Measurements from ENCODE around the gene NECAP2. TPM values are rescaled to one million over a fixed set of nuclear protein-coding genes. Genes with fewer than 3 reads are reported as not detected.
A peak's percentile ranks its signal among the peaks of the same experiment; 100 is the strongest.
"Not testable (repeated sequence)": the region's sequence is repeated elsewhere in the genome, so short reads cannot be mapped to it uniquely, and the experiment has no call there.

NECAP2 gene
- total and polyA plus RNA-seq, 2 donors, result 91.7 to 97.7 TPM

DNA sequence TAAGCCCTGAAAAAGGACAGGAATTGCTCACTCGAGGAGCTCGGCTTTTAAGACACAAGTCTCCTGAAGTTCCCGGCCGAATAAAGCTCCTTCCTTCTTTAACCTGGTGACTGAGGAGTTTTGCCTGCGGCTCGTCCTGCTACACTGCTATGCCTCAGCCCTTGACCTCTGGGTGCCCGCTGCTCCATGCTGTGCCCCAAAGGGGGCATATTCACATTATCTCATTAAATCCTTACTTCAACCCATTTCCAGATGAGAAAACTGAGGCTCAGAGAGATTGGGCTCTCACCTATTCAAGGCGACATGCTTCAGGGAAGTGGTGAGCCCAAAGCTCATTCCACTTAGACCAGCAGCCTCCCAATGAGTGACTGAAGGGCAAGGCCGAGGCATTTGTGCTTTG lies 53.2 kb downstream of the NECAP2 start:
- not testable (repeated sequence) for H3K27me3 ChIP-seq (ENCODE audit: control insufficient read depth in 2 of 2, insufficient read depth in 1 of 2, low read length in 1 of 2); H3K27ac ChIP-seq (ENCODE audit: low read depth in 1 of 2, low read length in 1 of 2); H3K9me3 ChIP-seq (ENCODE audit: control insufficient read depth in 2 of 2, insufficient read depth in 1 of 2, low read length in 1 of 2); H3K4me3 ChIP-seq (ENCODE audit: low read length in 2 of 2); H3K4me1 ChIP-seq (ENCODE audit: control insufficient read depth in 2 of 2, insufficient read depth in 2 of 2, low read length in 2 of 2); DNase-seq (ENCODE audit: low read depth in 6 of 9, low spot score in 9 of 9); H3K36me3 ChIP-seq (ENCODE audit: control insufficient read depth in 2 of 2, insufficient read depth in 2 of 2, low read length in 1 of 2)
- 90% methylated on average over 9 of the region's 9 CpGs for WGBS

DNA sequence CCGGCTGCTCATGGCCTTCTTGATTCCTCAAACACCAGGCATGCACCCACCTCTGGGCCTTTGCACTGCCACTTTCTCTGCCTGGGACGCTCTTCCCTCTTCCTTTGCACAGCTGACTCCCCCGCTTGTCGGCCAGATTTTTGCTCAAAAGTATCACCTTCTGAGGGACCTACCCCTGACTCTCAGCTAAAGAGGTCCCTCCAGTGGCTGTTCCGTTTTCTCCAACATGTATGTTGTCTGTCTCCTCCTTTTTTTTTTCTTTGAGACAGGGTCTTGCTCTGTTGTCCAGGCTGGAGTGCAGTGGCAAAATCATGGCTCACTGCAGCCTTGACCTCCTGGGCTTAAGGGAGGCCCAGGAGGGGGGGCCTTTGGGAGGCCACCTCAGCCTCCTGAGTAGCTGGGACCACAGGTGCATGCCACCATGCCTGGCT lies 57.0 kb downstream of the NECAP2 start:
- not testable (repeated sequence) for DNase-seq (ENCODE audit: low read depth in 6 of 9, low spot score in 9 of 9); H3K36me3 ChIP-seq (ENCODE audit: control insufficient read depth in 2 of 2, insufficient read depth in 2 of 2, low read length in 1 of 2); H3K4me3 ChIP-seq (ENCODE audit: low read length in 2 of 2); H3K4me1 ChIP-seq (ENCODE audit: control insufficient read depth in 2 of 2, insufficient read depth in 2 of 2, low read length in 2 of 2); H3K27me3 ChIP-seq (ENCODE audit: control insufficient read depth in 2 of 2, insufficient read depth in 1 of 2, low read length in 1 of 2); H3K9me3 ChIP-seq (ENCODE audit: control insufficient read depth in 2 of 2, insufficient read depth in 1 of 2, low read length in 1 of 2); H3K27ac ChIP-seq (ENCODE audit: low read depth in 1 of 2, low read length in 1 of 2)
- WGBS, result 97% methylated on average over 5 of the region's 5 CpGs

DNA sequence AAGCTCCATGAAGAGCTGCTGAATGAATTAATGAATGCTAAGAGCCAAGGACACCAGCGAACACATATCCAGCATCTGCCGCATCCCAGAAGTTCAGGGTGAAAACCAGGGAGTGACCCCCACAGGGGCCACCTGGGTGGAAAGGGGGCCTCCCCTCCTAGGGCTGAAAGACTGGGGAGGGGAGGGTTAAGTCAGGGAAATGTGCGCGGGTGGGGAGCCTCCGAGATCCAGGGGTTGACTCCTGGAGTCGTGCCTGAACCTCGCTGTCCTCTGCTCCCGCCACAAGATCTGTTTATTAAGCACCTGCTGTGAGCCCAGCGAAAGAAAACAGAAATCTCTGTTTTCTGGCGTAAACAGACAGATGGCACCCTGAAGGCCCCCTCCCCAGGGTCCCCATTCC lies 57.5 kb downstream of the NECAP2 start:
- not testable (repeated sequence) for H3K36me3 ChIP-seq (ENCODE audit: control insufficient read depth in 2 of 2, insufficient read depth in 2 of 2, low read length in 1 of 2); H3K27ac ChIP-seq (ENCODE audit: low read depth in 1 of 2, low read length in 1 of 2); H3K4me1 ChIP-seq (ENCODE audit: control insufficient read depth in 2 of 2, insufficient read depth in 2 of 2, low read length in 2 of 2); H3K9me3 ChIP-seq (ENCODE audit: control insufficient read depth in 2 of 2, insufficient read depth in 1 of 2, low read length in 1 of 2); DNase-seq (ENCODE audit: low read depth in 6 of 9, low spot score in 9 of 9); H3K27me3 ChIP-seq (ENCODE audit: control insufficient read depth in 2 of 2, insufficient read depth in 1 of 2, low read length in 1 of 2)
- 74% methylated on average over 10 of the region's 10 CpGs for WGBS
- H3K4me3 ChIP-seq (ENCODE audit: low read length in 2 of 2), result peak overlapping the region in 1 of 2 donors; percentile 46

DNA sequence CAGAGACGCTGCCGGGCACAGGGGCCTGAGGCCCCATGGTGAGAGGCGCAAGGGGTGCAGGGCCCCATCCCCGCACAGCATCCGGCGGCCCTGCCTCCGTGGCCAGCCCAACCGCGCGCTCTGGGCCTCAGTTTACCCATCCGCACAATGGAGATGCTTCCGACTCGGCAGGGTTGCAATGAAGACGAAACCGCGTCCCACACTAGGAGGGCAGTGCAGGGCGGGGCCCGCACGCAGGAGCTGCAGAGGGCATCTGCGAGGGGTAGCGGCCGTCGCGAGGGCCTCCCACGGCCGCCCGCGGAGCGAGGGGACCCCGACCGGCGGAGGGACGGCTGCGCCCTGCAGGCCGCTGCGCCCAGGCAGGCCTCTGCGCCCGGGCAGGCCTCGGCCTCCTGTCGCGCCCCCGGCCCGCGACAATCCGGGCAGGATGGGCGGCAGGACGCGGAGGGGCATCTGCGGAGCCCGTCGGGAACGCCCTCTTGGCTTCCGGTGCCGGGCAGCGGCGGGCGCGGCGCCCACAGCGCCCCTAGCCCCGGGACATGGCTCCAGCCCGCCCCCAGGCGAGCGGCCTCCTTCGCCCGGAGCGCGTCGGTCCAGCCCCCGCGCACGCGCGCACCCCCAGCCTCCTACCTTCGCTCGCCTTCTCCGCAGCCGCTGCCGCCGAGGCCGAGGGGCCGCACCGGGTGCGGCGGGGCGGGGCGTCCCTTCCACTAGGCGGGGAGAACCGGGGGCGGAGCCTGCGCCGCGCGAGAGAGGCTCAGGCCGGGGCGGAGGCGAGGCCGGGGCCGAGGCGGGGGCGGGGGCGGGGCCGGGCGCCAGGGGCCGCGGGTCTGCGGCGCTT lies 58.3 kb downstream of the NECAP2 start:
- H3K36me3 ChIP-seq (ENCODE audit: control insufficient read depth in 2 of 2, insufficient read depth in 2 of 2, low read length in 1 of 2), result no peaks in the 10 kb centered on the region
- H3K4me3 ChIP-seq (ENCODE audit: low read length in 2 of 2), result peak overlapping the region; percentile 62 to 81
- H3K27ac ChIP-seq (ENCODE audit: low read depth in 1 of 2, low read length in 1 of 2), result peak overlapping the region in 1 of 2 donors; percentile 70
- H3K9me3 ChIP-seq (ENCODE audit: control insufficient read depth in 2 of 2, insufficient read depth in 1 of 2, low read length in 1 of 2), result no peaks in the 10 kb centered on the region
- peaks cover 0 to 7% of the 10 kb centered on the region in 2 donors for H3K4me1 ChIP-seq (ENCODE audit: control insufficient read depth in 2 of 2, insufficient read depth in 2 of 2, low read length in 2 of 2)
- DNase-seq (ENCODE audit: low read depth in 6 of 9, low spot score in 9 of 9), result peak in 8 of 9 donors; percentile 53 to 89 (median 72)
- 2% methylated on average over 108 of the region's 108 CpGs for WGBS
- peaks cover 0 to 3% of the 10 kb centered on the region in 2 donors for H3K27me3 ChIP-seq (ENCODE audit: control insufficient read depth in 2 of 2, insufficient read depth in 1 of 2, low read length in 1 of 2)

DNA sequence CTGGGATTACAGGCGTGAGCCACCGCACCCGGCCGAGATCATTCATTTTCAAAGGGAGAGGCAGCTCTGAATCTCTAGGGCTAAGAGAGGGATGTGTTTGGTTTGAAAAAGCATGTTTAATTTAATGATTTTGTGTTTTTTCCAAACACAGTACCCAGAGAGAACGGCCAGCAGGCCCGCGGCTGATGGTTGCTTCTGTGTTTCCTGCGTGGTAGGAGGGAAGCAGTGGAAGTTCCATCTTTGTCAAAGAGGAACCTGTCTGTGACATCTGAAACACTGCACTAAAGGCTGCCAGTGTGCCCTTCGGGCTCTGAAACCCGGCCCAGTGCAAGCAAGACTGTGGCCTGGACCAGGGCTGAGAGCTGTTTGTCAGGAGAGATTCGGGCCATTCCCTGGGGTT lies 59.9 kb downstream of the NECAP2 start:
- WGBS, result 58% methylated on average over 11 of the region's 11 CpGs
- H3K36me3 ChIP-seq (ENCODE audit: control insufficient read depth in 2 of 2, insufficient read depth in 2 of 2, low read length in 1 of 2); H3K4me1 ChIP-seq (ENCODE audit: control insufficient read depth in 2 of 2, insufficient read depth in 2 of 2, low read length in 2 of 2); DNase-seq (ENCODE audit: low read depth in 6 of 9, low spot score in 9 of 9); H3K27ac ChIP-seq (ENCODE audit: low read depth in 1 of 2, low read length in 1 of 2); H3K9me3 ChIP-seq (ENCODE audit: control insufficient read depth in 2 of 2, insufficient read depth in 1 of 2, low read length in 1 of 2); H3K4me3 ChIP-seq (ENCODE audit: low read length in 2 of 2); H3K27me3 ChIP-seq (ENCODE audit: control insufficient read depth in 2 of 2, insufficient read depth in 1 of 2, low read length in 1 of 2): not testable (repeated sequence)

DNA sequence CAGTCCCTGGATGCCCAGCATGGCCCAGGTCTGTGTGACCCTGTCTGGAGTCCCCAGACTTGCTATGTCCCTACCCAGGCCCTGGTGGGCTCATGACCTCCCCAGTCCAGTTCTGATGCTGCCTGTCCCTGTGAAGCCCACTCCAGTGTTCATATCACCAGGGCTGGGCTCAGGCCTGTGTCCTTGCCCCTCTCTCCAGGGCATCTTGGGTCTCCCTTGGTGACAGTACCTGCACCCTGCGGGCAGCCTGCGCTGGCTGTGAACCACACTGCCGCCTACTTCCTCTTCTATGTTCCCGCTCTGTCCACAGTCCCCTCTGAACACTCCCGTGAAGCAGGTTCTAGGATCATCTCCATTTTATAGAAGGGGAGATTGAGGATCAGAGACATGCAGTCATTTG lies 60.5 kb downstream of the NECAP2 start:
- H3K9me3 ChIP-seq (ENCODE audit: control insufficient read depth in 2 of 2, insufficient read depth in 1 of 2, low read length in 1 of 2); H3K4me3 ChIP-seq (ENCODE audit: low read length in 2 of 2); DNase-seq (ENCODE audit: low read depth in 6 of 9, low spot score in 9 of 9); H3K27ac ChIP-seq (ENCODE audit: low read depth in 1 of 2, low read length in 1 of 2); H3K27me3 ChIP-seq (ENCODE audit: control insufficient read depth in 2 of 2, insufficient read depth in 1 of 2, low read length in 1 of 2); H3K36me3 ChIP-seq (ENCODE audit: control insufficient read depth in 2 of 2, insufficient read depth in 2 of 2, low read length in 1 of 2); H3K4me1 ChIP-seq (ENCODE audit: control insufficient read depth in 2 of 2, insufficient read depth in 2 of 2, low read length in 2 of 2): not testable (repeated sequence)
- 59% methylated on average over 5 of the region's 5 CpGs for WGBS

DNA sequence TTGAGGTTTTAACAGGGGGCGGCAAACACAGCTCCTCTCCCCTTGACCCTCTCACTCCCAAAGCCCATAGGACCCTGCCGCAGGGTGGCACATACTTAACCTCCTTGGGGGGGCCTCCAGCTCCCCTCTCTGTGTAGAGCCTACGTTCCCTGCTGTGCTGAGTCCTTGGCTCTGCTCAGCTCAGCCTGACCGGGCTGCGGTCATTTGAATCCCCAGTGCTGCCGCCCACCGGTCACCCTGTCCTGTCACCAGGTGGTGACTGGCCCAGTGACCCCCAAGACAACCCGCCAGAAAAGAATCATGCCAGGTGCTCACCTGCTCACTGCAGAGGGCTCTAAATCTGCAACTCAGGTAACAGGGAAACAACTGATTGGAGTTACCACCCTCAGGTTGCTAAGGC lies 60.9 kb downstream of the NECAP2 start:
- DNase-seq (ENCODE audit: low read depth in 6 of 9, low spot score in 9 of 9); H3K4me1 ChIP-seq (ENCODE audit: control insufficient read depth in 2 of 2, insufficient read depth in 2 of 2, low read length in 2 of 2); H3K27ac ChIP-seq (ENCODE audit: low read depth in 1 of 2, low read length in 1 of 2); H3K27me3 ChIP-seq (ENCODE audit: control insufficient read depth in 2 of 2, insufficient read depth in 1 of 2, low read length in 1 of 2); H3K9me3 ChIP-seq (ENCODE audit: control insufficient read depth in 2 of 2, insufficient read depth in 1 of 2, low read length in 1 of 2); H3K4me3 ChIP-seq (ENCODE audit: low read length in 2 of 2); H3K36me3 ChIP-seq (ENCODE audit: control insufficient read depth in 2 of 2, insufficient read depth in 2 of 2, low read length in 1 of 2): not testable (repeated sequence)
- 82% methylated on average over 8 of the region's 8 CpGs for WGBS

DNA sequence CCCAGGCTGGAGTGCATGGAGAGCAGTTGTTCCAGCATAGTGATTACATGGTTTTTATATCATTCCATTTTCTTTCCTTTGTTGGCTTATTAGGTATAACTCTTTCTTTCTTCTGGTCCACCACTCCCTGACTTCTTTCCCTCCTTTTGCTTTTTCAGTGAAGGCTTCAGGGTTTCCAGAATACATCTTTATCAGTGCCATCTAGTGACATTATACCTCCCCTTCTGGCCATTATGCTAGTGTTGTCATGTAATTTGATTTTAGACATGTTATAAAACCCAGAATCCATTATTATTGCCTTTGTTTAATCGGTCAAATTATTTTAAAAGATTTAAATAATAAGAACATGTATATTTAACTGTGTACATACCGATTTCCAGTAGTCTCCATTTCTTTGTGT lies 63.0 kb downstream of the NECAP2 start:
- Histone ChIP-seq H3K4me3 (ENCODE audit: low read length in 2 of 2) (no peak overlapping the region), H3K27ac (ENCODE audit: low read depth in 1 of 2, low read length in 1 of 2) (no peak overlapping the region), H3K4me1 (ENCODE audit: control insufficient read depth in 2 of 2, insufficient read depth in 2 of 2, low read length in 2 of 2) (peaks cover 0 to 5% of the 10 kb centered on the region in 2 donors), H3K9me3 (ENCODE audit: control insufficient read depth in 2 of 2, insufficient read depth in 1 of 2, low read length in 1 of 2) (peaks cover 0 to 9% of the 10 kb centered on the region in 2 donors), H3K36me3 (ENCODE audit: control insufficient read depth in 2 of 2, insufficient read depth in 2 of 2, low read length in 1 of 2) (no peaks in the 10 kb centered on the region), H3K27me3 (ENCODE audit: control insufficient read depth in 2 of 2, insufficient read depth in 1 of 2, low read length in 1 of 2) (peaks cover 0 to 3% of the 10 kb centered on the region in 2 donors)
- no peak for DNase-seq (ENCODE audit: low read depth in 6 of 9, low spot score in 9 of 9)
- WGBS, result 95% methylated on average over 2 of the region's 2 CpGs

DNA sequence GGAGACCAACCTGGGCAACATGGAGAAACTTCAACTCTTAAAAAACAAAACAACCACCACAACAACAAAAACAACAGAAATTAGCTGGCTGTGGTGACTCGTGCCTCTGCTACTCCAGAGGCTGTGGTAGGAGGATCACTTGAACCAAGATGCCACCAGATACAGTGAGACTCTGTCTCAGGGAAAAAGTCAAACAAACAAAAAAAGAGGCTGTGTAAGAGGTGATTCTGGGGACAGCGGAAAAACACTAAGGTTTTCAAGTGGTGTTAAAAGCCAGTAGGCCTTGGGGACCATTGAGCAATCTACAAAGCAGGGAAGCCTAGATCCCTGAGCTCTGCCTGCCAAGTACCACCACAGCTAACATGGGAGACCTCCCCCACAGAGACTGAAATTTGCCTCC lies 65.3 kb downstream of the NECAP2 start:
- H3K36me3 ChIP-seq (ENCODE audit: control insufficient read depth in 2 of 2, insufficient read depth in 2 of 2, low read length in 1 of 2); H3K4me1 ChIP-seq (ENCODE audit: control insufficient read depth in 2 of 2, insufficient read depth in 2 of 2, low read length in 2 of 2); H3K4me3 ChIP-seq (ENCODE audit: low read length in 2 of 2); DNase-seq (ENCODE audit: low read depth in 6 of 9, low spot score in 9 of 9); H3K27ac ChIP-seq (ENCODE audit: low read depth in 1 of 2, low read length in 1 of 2); H3K9me3 ChIP-seq (ENCODE audit: control insufficient read depth in 2 of 2, insufficient read depth in 1 of 2, low read length in 1 of 2); H3K27me3 ChIP-seq (ENCODE audit: control insufficient read depth in 2 of 2, insufficient read depth in 1 of 2, low read length in 1 of 2): not testable (repeated sequence)
- 95% methylated on average over 2 of the region's 2 CpGs for whole genome bisulfite sequencing

Data from thymus (tissue), 11 donors.